HG02884 (cell line): ENCODE results near the gene ZFP36L1.
A peak's percentile ranks its signal among the peaks of the same experiment; 100 is the strongest.

ENCODE experiments used
- ATAC-seq: cut with Tn5 transposase; IDR thresholded peaks from one replicate; pipeline ENCODE4 v1.9.1; 2021; ENCODE audit warnings: mild to moderate bottlenecking, moderate library complexity; ENCODE audit not compliant: unreplicated experiment

ZFP36L1 gene

DNA sequence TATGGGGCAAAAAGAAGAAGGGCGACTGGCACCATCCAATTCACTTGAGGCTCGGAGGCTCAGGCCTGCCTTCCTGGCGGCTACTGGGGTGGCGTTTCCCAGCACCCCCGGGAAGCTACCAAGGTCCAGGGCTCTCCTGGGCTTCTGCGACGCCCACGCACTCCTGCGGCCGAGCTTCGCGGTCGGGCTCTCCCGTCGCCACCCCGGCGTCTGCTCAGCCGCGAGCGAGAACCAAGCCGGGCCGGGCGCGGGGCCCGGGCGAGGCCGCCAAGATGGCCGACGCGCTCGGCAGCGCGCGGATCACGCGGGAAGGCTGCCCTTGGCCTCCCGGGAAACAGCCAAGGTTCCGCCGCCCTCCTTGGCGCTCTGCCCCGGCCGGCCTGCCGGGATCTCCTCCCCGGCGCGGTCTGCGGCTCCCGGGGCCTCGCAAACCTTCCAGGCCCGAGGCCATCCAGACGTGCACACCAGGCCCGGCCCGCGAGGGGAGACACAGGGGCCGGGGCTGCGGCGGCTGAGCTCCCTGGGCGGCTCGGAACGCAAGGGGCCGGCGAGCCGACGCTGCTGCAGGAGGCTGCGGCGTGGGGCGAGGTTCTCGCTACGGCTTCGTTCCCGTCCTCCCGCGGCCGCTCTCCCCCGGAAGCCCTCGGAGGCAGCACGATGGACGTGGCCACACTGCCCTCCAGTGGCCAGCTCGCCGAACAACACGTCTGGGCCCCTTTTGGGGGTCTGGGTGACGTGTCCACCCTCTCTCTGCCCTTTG lies 23.5 kb upstream of the ZFP36L1 start:
- ATAC-seq: peak; percentile 46

DNA sequence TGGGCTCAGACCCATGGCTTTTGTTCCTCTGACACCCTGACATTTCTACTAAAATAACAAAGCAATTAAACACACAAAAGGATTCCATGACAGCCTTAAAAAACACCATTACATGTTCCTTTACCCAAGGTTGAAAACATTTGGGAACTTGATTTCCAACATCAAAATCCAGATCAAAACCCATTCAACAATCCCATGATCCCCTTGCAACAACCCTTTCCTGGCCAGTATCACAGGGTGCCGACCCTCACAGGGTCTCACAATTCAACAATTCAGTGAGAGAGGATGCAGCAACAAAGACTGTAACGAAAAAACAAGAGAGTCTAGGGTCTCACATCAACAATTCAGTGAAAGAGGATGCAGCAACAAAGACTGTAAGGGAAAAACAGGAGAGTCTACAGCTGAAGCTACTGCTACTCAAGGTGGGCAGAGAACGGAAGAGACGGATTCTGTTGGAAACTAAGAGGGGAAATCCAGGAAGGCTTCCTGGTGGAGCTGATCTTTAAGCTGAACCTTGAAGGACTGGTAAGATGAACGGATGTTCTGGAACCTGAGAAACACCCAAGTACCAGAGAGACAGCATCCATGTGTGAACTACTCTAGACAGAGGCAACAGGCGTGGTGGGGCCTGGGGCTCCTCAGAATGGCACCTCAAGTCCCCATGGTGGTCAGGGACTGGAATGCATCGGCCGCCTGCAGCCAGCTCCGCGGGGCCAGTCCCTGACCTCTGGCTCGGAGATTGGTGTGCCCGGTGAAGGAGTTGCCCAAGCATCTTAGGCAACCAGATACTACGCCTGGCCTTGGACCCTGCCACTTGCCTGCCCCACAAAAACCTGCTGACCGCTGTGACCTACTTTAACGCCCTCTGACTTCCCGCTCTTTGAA lies 22.7 kb upstream of the ZFP36L1 start:
- no peak for ATAC-seq

DNA sequence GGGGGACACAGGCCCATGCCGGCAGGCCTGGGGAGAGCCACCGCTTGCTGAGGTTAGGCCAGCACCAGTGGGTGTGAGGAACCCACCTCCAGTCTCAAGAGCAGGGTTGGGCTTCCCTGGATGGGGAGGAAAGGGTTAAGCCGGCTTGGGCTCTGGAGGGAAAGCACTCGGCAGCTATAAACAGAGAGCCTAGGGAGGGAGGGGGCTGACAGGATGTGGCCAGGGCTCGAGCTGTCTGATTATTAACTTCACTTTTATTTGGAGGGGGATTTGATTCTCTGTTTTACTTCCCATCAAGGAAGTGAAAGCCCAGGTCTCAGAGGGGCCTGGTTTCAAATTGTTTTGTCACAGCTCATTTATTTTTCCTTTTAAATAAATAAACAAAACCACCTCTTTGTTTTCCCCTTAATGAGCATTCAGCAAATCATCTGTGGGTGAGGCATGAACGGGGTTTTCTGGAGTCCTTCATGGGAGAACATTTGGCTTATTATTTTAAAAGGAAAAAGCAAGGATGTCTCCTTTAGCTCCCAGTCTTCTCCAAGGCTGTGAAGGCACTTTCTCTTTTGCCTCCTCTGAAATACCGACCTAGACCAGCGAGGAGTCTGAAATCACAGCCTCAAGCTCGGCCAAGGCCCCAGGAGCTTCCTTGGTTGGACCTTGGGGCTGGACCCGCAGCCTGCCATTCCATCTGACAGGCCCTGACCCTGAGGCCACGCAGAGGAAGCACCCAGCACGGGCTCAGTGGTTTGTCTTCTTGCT lies 21.9 kb upstream of the ZFP36L1 start:
- peak; percentile 43 for ATAC-seq

DNA sequence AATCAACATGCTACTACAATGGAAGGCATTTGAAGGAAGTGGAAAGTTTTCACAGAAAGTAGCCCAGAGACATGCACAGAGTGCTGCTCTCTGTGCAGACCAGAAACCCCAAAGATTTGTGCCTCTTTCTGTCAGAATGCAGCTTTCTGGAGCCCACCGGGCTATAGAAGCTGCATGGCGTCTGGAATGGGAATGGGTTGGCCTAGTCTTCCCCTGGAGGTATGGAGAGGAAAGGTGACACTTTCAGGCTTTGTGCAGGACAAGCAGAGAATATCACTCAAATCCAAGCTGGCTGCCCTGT lies 21.3 kb upstream of the ZFP36L1 start:
- no peak for ATAC-seq

DNA sequence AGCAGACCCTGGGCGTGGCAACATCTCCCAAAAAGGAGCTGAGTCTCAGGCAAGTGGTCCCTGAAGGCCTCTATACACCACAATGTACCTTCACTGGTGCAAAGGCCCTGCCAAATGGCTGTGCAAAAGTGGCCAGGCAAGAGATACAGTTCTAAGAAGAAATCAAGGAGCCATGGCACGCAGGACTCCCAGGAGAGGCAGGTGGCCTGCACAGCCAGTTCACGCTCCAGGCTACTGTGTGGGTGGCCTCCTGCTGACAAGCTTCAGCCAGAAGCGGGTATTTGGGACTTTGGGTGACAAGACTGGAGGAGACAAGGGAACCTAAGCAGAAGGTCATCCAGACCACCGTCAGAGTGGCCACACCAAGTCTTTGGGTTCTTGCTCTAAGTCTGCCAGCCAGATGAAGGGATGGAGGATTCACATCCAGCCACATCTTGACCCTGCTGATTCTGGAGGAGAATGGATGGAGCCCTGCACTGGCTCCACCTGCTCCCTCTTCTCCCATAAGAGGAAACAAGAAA lies 20.5 kb upstream of the ZFP36L1 start:
- no peak for ATAC-seq

DNA sequence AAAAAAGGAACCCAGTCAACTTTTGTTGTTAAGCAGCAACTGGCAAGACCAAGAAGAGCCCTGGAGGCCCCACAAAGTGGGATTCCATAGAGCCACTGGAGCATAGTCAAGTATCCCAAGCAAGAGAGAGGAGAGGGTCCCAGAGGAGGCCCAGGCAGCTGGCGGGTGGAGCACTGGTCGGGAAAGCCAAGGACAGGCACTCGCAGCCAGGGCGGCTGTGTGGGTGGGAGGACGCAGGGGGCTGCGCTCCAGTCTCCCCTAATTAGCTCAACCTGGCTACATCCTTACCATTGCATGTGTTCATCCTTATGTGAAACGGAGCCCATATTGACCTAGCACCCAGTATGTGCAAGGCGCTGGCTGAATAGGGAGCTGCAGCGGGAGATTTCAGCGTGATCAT lies 18.3 kb upstream of the ZFP36L1 start:
- no peak for ATAC-seq

GRCh38 chr14:68810173-68811153 lies 17.6 kb upstream of the ZFP36L1 start:
- no peak for ATAC-seq

GRCh38 chr14:68809524-68809923 lies 16.7 kb upstream of the ZFP36L1 start:
- no peak for ATAC-seq

DNA sequence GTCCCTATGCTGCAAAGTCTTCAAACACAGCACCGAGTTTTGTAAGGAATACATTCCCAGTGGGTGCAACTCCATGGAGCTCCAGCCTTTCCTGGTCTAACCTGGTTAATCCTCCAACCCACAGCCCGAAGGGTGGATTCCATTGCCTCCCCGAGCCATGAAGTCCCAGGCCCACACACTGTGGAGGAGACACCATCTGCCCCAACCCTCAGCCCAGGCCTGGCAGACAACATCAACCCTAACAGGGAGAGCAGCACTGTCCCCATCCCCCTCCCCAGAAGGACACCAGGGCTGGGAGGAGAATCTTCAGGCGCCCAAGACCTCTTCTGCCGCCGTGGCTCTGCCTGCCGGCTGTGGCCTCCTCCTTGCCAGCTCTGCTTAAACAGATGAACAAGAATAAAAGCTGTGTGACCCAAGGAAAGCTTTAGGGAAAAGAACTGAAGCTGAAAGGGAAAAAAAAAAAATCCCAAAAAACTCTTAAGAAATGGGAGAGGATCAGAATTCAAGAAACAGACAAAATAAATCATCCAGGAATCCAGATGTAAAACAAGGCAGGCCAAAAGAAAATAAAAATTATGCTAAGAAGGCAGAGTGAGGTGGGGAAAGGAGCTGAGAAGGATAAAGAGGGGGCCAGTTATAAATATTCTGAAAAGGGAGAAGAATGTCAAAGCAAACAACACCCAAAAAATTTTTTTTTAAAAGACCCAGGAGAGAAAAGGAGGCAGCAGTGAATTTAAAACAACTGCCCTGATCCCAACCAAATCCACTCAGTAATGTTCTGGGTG lies 16.0 kb upstream of the ZFP36L1 start:
- ATAC-seq: no peak

DNA sequence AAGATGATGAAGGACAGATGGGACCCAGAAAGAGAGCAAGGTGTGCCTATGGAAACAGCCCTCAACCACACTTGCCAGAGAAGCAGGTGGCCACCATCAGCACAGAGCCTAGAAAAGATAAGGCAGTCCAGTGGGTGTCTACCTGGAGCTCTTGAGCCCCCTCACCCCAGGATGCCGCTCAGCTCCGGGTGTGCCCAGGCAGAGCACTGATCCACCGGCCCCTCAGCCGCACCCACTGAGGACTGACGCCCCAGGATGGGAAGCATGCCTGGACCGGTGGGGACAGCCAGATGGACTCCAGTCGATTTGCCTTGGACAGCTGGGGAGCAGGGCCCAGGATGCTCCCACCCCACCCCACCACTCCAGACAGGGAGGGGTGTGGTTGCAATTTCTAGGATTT lies 15.1 kb upstream of the ZFP36L1 start:
- no peak for ATAC-seq

GRCh38 chr14:68807148-68807600 lies 14.3 kb upstream of the ZFP36L1 start:
- no peak for ATAC-seq

GRCh38 chr14:68806526-68807147 lies 13.8 kb upstream of the ZFP36L1 start:
- no peak for ATAC-seq

GRCh38 chr14:68805414-68805813 lies 12.5 kb upstream of the ZFP36L1 start:
- no peak for ATAC-seq

DNA sequence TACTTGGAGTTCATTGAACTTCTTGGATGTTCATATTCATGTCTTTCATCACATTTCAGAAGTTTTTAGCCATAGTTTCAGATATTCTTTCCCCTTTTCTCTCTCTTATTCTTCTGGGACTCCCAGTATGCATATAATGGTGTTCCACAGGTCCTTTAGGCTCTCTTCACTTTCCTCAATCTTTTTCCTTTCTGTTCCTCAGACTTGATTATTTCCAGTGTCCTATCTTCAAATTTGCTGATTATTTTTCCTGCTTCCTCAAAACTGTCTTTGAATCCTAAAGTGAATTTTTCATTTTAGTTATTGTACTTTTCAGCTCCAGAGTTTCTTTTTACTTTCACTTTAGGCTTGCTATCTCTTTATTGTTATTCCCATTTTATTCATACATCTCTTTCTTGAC lies 8.8 kb upstream of the ZFP36L1 start:
- ATAC-seq: no peak

DNA sequence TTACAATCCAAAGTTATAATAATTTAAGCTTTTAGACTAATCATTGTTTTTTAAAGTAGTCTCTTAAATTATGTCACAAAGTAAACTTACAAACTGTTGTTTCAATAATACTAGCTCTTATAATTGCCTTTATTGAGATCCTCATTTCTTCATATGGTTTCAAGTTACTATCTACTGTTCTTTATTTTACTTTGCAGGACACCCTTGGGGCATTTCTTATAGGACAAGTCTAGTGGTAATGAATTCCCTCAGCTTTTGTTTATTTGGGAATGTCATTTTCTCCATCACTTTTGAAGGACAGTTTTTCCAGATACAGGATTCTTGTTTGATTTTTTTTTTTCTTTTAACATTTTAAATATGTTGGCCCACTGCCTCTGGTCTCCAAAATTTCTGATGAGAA lies 8.1 kb upstream of the ZFP36L1 start:
- no peak for ATAC-seq

DNA sequence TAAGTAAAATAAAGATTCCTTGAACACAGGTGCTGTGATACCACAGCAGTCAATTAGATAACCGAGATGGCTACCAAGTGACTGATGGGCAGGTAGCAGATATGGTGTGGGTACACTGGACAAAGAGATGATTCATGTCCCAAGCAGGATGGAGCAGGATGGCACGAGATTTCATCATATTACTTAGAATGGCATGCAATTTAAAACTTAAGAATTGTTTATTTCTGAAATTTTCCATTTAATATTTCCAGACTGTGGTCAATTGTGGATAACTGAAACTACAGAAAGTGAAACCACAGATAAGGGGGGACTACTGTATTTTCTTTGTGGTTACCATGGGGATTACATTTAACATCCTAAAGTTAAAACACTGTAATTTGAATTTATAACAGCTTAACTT lies 7.5 kb upstream of the ZFP36L1 start:
- no peak for ATAC-seq

GRCh38 chr14:68798621-68799020 lies 5.8 kb upstream of the ZFP36L1 start:
- ATAC-seq: no peak

- no peak for ATAC-seq
Observed at GRCh38 chr14:68797121-68797670, 4.3 kb upstream of the ZFP36L1 start.
